Right forelimb (tissue), 1 donor: Measurements from ENCODE around the gene NDUFB3.
"Not testable (repeated sequence)": the region's sequence is repeated elsewhere in the genome, so short reads cannot be mapped to it uniquely, and the experiment has no call there.

Source experiments
- DNase-seq: peaks from one replicate; pipeline ENCODE4 v3.0.0-alpha.2; 2018

NDUFB3 gene

GRCh38 chr2:201071479-201072200 is at the start of gene NDUFB3, which contains the start of gene HYCC2:
TSS of gene NDUFB3 (plus strand) at chr2:201072001. CDS start at chr2:201078883, 6,882 bp downstream.
TSS of gene HYCC2 (minus strand) at chr2:201071671. CDS start at chr2:201024009, 47,662 bp downstream.
- DNase-seq, result peak; percentile 96

DNA sequence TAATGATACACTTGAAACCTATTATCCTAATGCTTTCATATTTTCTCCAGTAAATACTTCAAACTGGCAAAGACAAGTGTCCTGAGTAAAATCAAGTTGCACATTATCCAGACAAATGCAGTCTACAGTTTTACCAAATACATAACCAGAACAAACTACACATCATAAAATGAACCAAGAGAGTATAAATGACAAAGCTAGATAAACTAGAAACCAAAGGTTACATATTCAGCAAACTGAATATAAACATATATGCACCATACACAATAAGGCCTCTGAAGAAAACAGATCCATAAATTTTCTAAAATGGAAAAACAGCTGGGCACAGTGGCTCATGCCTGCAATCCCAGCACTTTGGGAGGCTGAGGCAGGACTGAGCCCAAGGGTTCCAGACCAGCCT is 47.3 kb upstream of the NDUFB3 start:
- DNase-seq, result no peak

DNA sequence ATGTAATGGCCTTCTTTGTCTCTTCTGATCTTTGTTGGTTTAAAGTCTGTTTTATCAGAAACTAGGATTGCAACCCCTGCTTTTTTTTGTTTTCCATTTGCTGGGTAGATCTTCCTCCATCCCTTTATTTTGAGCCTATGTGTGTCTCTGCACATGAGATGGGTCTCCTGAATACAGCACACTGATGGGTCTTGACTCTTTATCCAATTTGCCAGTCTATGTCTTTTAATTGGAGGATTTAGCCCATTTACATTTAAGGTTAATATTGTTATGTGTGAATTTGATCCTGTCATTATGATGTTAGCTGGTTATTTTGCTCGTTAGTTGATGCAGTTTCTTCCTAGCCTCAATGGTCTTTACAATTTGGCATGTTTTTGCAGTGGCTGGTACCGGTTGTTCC is 37.4 kb upstream of the NDUFB3 start:
- not testable (repeated sequence) for DNase-seq

- not testable (repeated sequence) for DNase-seq
These were observed 33.4 kb upstream of the NDUFB3 start for GRCh38 chr2:201038361-201038760.

- DNase-seq, result no peak
These were observed 32.9 kb upstream of the NDUFB3 start for GRCh38 chr2:201038855-201039254.

- no peak for DNase-seq
These were observed 30.8 kb upstream of the NDUFB3 start for GRCh38 chr2:201040867-201041628.

- DNase-seq, result not testable (repeated sequence)
These were observed 29.4 kb upstream of the NDUFB3 start for GRCh38 chr2:201042451-201042850.

- not testable (repeated sequence) for DNase-seq
These were observed 28.8 kb upstream of the NDUFB3 start for GRCh38 chr2:201043050-201043449.

DNA sequence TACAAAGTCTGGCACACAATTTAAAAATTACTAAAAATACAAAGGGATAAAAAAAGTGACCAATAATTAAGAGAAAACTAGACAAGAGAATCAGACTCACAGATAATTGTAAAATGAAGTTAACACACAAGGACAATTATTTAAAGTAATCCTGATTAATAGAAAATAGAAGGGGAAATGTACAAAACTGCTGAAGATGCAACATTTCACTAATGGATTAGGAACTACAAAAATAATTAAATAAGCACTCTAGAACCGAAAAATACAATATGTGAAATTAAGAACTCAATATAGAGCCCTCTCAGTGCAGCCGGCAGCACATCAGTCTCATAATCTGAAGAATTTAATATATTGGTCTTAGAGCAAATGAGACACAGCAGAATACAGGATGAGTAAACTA is 24.9 kb upstream of the NDUFB3 start:
- no peak for DNase-seq

- DNase-seq, result no peak
These were observed 22.3 kb upstream of the NDUFB3 start for GRCh38 chr2:201049455-201049854.

DNA sequence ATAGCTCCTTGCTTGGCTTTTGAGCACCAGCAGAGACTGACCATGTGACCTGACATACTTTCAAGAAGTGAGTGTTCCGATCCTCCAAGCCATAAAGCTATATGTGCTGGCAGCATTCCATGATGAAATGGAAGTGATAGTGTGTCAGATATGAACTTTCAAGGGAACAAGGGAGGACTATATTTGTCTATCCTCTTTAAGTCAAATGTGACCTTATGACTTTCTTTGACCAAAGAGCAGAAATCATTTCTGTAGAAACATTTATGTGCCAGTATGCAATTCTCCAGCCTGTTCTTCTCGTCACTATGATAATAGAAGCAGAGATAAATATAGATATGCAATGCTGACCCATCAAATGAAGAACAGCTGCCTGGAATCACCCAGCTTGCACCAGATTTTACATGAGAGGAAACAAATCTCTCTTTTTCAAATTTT is 14.7 kb upstream of the NDUFB3 start:
- no peak for DNase-seq

GRCh38 chr2:201057715-201058248 is 14.0 kb upstream of the NDUFB3 start:
- no peak for DNase-seq

- DNase-seq, result no peak
These were observed 12.9 kb upstream of the NDUFB3 start for GRCh38 chr2:201058914-201059313.

GRCh38 chr2:201059961-201060755 is 11.6 kb upstream of the NDUFB3 start:
- DNase-seq, result no peak

DNA sequence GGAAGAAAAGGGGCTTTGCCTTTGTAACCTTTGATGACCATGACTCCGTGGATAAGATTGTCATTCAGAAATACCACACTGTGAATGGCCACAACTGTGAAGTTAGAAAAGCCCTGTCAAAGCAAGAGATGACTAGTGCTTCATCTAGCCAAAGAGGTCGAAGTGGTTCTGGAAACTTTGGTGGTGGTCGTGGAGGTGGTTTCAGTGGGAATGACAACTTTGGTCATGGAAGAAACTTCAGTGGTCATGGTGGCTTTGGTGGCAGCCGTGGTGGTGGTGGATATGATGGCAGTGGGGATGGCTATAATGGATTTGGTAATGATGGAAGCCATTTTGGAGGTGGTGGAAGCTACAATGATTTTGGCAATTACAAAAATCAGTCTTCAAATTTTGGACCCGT is 8.3 kb upstream of the NDUFB3 start:
- not testable (repeated sequence) for DNase-seq

DNA sequence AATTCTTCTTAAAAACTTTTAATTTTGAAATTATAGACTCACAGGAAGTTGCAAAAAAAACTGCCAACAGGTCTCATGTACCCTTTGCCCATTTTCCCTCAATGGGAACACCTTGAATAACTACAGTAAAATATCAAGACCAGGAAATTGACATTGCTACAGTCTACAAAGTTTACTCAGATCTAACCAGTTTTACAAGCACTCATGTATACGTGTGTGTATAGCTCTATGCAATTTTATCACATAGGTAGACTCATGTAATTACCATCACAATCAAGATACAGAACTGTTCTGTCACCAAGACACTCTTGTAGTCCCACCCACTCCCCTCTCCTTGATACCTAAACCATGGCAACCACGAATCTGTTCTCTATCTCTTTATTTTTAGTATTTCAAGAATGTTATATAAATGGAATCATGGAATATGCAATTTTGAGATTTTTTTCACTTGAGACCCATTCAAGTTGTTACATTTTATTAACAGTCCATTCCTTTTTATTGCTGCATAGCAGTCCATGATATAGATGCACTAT is 6.9 kb upstream of the NDUFB3 start:
- no peak for DNase-seq

DNA sequence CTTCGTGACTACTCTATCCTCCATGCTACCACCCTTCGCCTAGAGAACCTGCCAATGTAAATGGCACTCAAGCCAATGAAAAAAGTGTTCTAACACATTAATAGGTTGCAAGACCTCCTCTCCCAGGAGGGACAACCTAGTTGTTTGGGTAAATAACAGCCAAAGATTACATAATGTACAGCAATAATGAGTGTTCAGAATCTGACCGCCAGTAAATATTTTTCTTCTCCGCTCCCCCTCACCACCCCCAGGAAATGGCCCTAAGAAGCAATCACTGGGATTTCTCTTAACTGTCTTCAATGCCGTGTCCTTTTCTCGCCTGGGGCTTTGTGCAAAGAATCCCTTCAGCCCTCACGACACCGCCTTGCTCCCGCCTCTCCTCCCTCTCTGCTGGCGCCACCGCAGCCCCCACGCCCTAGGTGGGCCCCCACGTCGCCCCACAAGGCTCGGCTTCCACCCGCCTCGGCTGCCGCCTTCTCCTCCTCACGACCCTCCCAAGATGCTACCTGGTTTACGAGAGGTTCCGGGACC is 788 bp upstream of the NDUFB3 start:
- DNase-seq, result no peak

DNA sequence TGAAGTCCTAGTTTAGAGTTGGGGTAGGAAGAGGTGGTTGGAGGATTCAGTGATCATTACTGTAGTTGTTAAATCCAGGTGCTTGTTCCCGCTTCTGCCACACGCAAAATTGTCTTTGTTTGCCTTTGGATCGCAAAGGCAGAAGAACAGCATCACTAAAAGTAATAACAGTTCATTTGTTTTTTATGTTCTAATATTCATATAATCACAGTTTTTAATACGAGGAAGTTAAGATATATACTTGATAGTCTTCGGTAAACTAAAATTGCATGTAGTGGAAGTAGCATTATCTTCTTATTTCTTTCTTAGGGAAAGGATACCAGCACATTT is 365 bp downstream of the NDUFB3 start:
- no peak for DNase-seq

DNA sequence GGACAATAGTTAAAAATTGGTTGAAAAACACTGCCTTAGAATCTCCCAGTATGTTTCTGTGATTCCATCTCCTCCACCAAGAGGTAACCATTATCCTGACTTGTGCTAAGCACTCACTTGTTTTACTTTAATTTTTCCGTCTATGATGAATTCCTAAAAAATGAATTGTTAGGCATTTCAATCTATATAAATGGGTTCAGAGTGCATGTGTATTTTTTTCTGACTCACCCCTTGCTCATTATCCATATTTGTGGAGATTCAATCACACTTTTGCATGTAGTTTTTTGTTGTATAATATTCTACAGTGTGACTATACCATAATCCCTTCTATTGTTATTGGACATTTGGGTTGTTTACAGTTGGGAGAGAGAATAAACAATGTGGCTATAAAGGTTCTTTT is 1.3 kb downstream of the NDUFB3 start:
- DNase-seq, result no peak

DNA sequence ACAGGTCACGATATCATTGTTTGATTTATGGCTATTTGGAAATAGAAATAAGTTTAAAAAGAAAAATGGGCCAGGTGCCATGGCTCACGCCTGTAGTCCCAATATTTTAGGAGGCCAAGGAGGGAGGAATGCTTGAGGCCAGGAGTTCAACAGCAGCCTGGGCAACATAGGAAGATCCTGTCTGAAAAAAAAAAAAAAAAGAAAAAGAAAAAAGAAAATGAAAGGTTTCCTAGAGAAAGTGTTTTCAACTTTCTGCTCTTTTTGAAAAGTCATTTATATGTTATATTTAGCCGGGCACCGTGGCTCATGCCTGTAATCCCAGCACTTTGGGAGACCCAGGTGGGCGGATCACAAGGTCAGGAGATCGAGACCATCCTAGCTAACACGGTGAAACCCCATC is 3.2 kb downstream of the NDUFB3 start:
- DNase-seq, result no peak

DNA sequence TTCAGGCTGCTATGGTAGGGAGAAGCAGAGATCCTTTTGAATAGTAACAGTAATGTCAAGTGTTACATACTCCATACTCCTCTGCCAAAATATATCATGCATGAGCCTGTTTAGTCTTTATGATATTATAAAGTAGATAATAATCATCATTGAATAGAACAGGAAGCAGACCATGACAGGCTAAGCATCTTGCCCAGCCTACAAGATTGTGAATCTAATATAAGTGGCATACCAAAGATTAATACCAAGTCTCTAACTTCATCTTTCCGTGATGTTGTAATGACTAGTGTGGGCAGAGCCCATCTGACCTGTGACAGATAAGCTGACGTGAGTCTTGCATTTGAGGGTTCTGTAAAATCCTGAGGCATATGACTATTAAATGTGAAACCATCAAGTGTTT is 13.1 kb downstream of the NDUFB3 start:
- DNase-seq, result no peak

- no peak for DNase-seq
These were observed 18.8 kb downstream of the NDUFB3 start for GRCh38 chr2:201090574-201090973.

DNA sequence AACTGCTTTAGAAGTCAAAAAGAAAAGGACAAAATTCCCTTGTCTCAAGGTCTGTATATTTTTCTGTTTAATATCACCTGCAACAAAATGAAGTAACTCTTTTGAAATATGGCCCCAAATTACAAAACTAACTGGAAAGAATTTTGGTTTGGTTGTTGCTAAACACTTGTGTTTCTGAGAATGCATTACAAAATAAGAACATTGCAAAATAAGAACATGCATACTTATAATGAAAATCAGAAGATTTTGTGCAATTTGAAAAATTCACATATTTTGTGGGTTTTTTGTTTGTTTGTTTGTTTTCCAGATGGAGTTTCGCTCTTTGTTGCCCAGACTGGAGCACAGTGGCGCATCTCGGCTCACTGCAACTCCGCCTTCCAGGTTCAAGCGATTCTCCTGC is 21.8 kb downstream of the NDUFB3 start:
- no peak for DNase-seq
